Heart left ventricle (tissue), 16 donors: ENCODE data around the gene UVRAG. TPM values are rescaled to one million over a fixed set of nuclear protein-coding genes. Genes with fewer than 3 reads are reported as not detected.
A peak's percentile ranks its signal among the peaks of the same experiment; 100 is the strongest.

ENCODE experiments used
- ATAC-seq, 4 donors: fragments of 200-7000 bp; cut with Tn5 transposase; one replicate each; pipeline ENCODE4 v1.9.1; 2020 to 2022; ENCODE audit warnings: moderate library complexity in 4 of 4, mild to moderate bottlenecking in 3 of 4, moderate number of reproducible peaks in 1 of 4
- DNase-seq, 5 donors: peaks; one replicate each; pipeline ENCODE4 v3.0.0-alpha.2; 2020
- H3K27ac ChIP-seq, 12 donors: fragments of 200-600 bp; sonication (generic) in 4 of 12; one replicate each; pipeline versions ENCODE4 v1.5.0 to v1.8.0; 2016 to 2022; ENCODE audit warnings: mild to moderate bottlenecking in 2 of 12
- H3K27me3 ChIP-seq, 9 donors: fragments of 200-600 bp; sonication (generic) in 2 of 9; one replicate each; pipeline versions ENCODE4 v1.5.1 to v1.8.0; 2016 to 2022; ENCODE audit warnings: mild to moderate bottlenecking in 3 of 9
- H3K36me3 ChIP-seq, 9 donors: fragments of 200-600 bp; sonication (generic) in 2 of 9; one replicate each; pipeline versions ENCODE4 v1.5.0 to v1.8.0; 2018 to 2022; ENCODE audit warnings: mild to moderate bottlenecking in 2 of 9
- H3K4me1 ChIP-seq, 12 donors: fragments of 200-600 bp; sonication (generic) in 4 of 12; one replicate each; pipeline versions ENCODE4 v1.5.0 to v1.8.0; 2016 to 2022; ENCODE audit warnings: mild to moderate bottlenecking in 3 of 12
- H3K4me3 ChIP-seq, 12 donors: fragments of 200-600 bp; sonication (generic) in 4 of 12; one replicate each; pipeline versions ENCODE4 v1.5.0 to v1.8.0; 2017 to 2022; ENCODE audit warnings: mild to moderate bottlenecking in 9 of 12, moderate library complexity in 4 of 12
- H3K9me3 ChIP-seq, 12 donors: fragments of 200-600 bp; sonication (generic) in 4 of 12; one replicate each; pipeline versions ENCODE4 v1.5.0 to v1.8.0; 2016 to 2022; ENCODE audit warnings: mild to moderate bottlenecking in 1 of 12
- POLR2A ChIP-seq, 2 donors: fragments of 450-650 bp; IDR thresholded peaks; one replicate each; pipeline ENCODE4 v1.6.1; 2017; ENCODE audit warnings: antibody characterized with exemption in 2 of 2, mild to moderate bottlenecking in 2 of 2, moderate library complexity in 2 of 2
- WGBS, 4 donors: extraction: QIAGEN DNeasy Blood & Tissue Kit in 2 of 4; methylation state at CpG; one replicate each; pipeline versions ENCODE4 v1.1.5 to v1.1.7; 2013 to 2018; 5-methylcytosine and 5-hydroxymethylcytosine counted together
- intact Hi-C, 10 donors: fragments of 100-400 bp; cut with DNase I; formaldehyde crosslinking; loops; one replicate each; pipeline versions ENCODE4 v1.11.1 to v1.14.2; 2022
- long read RNA-seq, 3 donors: library from polyadenylated mRNA; unstranded; transcript quantifications; one replicate each; pipeline ENCODE4 v2.0.0, GENCODE V29; 2020 to 2021
- polyA plus RNA-seq, 2 donors: library from polyadenylated mRNA; stranded (reverse); fragments of 200-250 nt; gene quantifications; one replicate each; pipeline ENCODE4 v1.2.3, GENCODE V29; 2013
- total RNA-seq, 9 donors: library from RNA; depleted of rRNA in 2 of 9; stranded (reverse); fragments of >200 nt in 2 of 9; fragmentation: NEBNext Ultra II Directional in 3 of 9; extraction: Animal tissue kit (Norgen Biotek cat#: 25700) in 3 of 9; gene quantifications; one replicate each; pipeline versions ENCODE4 v1.1.0 to v1.2.4, GENCODE V29; 2016 to 2023
- TF ChIP-seq, protein P1 (sequence below), 12 donors: fragments of 200-600 bp; sonication (generic) in 4 of 12; IDR thresholded peaks; one replicate each; pipeline versions ENCODE4 v1.5.0 to v1.8.0; 2018 to 2022; ENCODE audit warnings: antibody characterized with exemption in 12 of 12, mild to moderate bottlenecking in 5 of 12
- donor health status: ischemic (EF 13 %, LVEDD 7.1; RV severe dilation, severe dysfunction).
- donor health status: healthy with polysubstance abuse.
- donor health status: DM: no; HTN: yes; CAD: no.
- donor health status: DM: no; HTN: no; CAD: no.
- donor health status: ischemic (EF 25% LVEDD 6.9; RV normal size, moderate dysfunction).
- donor health status: ischemic (EF 25% LVEDD 5.7; RV mildly dilated, moderate dysfunction).
- donor health status: healthy.
- donor health status: DM: yes; HTN: yes; CAD: no.
- donor health status: ischemic (EF 35%, LVEDD 5.7; RV mildly dilated, moderate dysfunction).
- donor health status: nonischemic (EF 11% LVEDD 7.7; RV severe dilation, severe dysfunction).
- donor health status: DM: yes; HTN: yes; CAD: no.
- donor health status: PGD.
- donor health status: ischemic (EF 29% LVEDD 5.4; RV normal size, mild dysfunction).
- donor health status: nonischemic (EF 23%, LVEDD 6.1; RV moderate dilation, normal function).

The UVRAG gene
- 10 to 100 TPM; 12.7 to 22.6 (median 15.2) TPM for total RNA-seq
- 10 to 100 TPM in 1 of 2 donors, 1 to 10 TPM in 1; 4.5 to 12.4 TPM for polyA plus RNA-seq
- long read RNA-seq, donor 1, full-length matches to known transcripts, result 19 of 26 reads
- long read RNA-seq, donor 1, partial matches to known transcripts, result 2 of 26 reads
- long read RNA-seq, donor 1, other reads (novel, unspliced or antisense), result 5 of 26 reads
- long read RNA-seq, donor 2, full-length matches to known transcripts, result 39 of 64 reads
- long read RNA-seq, donor 2, partial matches to known transcripts, result 17 of 64 reads
- long read RNA-seq, donor 2, other reads (novel, unspliced or antisense), result 8 of 64 reads
- long read RNA-seq, donor 3, full-length matches to known transcripts, result 25 of 37 reads
- long read RNA-seq, donor 3, partial matches to known transcripts, result 5 of 37 reads
- long read RNA-seq, donor 3, other reads (novel, unspliced or antisense), result 7 of 37 reads

DNA sequence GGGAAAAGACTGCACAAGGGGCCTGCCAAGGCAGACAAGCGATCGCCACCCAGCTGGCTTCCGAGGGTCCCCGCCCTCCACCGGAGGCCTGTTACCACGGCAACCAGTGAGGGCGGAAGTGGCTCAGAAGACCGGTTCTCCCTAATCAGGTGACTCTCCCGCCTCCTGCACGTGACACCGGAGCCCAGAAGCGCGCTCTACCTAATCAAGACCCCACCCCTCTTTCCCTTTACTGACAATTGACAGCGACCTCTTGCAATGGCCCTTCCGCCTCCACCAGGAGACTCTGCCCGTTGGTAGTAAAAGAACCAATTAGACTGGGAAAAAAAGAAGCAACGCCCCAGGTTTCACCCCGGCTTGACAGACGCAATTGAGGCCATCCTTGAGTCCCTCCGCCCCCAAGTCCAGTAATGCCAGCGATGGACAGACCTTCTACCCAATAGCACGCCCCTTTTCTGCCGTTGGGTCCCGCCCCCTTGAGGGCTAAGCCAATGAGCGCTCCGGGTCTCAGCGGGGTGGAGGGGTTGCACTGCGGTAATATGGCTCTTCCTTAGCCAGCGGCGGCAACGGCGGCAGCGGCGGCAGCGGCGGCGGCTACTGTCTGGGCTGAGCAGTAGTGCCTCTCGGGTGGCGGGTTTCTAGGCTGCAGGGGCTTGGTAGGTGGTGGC, at the start of gene UVRAG:
TSS of gene UVRAG (plus strand) at position 534 of the 668 bp plus-strand sequence. CDS start 198 bp downstream, outside the sequence.
- peak within 1 kb of the TSS; percentile 72 to 100 (median 94) for H3K4me3 ChIP-seq
- peak within 1 kb of the TSS; percentile 84 to 96 (median 94) for H3K27ac ChIP-seq
- no peaks in the 10 kb centered on the region for H3K36me3 ChIP-seq
- intact Hi-C loops, result loop anchor here in 3 of 10 donors (5.0 to 10.0 kb wide), 3 partner anchors 52 to 340 kb away; no protein-coding TSS in a partner anchor
- ATAC-seq (peak; percentile 97 to 98 (median 98)), DNase-seq (peak; percentile 98 to 99 (median 98))
- WGBS, 4 donors, result 0 to 1% (median 1%) methylated on average over 29 to 39 of the region's 39 CpGs
- H3K9me3 ChIP-seq, result no peaks in the 10 kb centered on the region
- no peaks in the 10 kb centered on the region for H3K27me3 ChIP-seq
- TF ChIP-seq, protein P1, sequence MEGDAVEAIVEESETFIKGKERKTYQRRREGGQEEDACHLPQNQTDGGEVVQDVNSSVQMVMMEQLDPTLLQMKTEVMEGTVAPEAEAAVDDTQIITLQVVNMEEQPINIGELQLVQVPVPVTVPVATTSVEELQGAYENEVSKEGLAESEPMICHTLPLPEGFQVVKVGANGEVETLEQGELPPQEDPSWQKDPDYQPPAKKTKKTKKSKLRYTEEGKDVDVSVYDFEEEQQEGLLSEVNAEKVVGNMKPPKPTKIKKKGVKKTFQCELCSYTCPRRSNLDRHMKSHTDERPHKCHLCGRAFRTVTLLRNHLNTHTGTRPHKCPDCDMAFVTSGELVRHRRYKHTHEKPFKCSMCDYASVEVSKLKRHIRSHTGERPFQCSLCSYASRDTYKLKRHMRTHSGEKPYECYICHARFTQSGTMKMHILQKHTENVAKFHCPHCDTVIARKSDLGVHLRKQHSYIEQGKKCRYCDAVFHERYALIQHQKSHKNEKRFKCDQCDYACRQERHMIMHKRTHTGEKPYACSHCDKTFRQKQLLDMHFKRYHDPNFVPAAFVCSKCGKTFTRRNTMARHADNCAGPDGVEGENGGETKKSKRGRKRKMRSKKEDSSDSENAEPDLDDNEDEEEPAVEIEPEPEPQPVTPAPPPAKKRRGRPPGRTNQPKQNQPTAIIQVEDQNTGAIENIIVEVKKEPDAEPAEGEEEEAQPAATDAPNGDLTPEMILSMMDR (IDR thresholded peaks at IDR 0.05), result peak in 3 of 12 donors; percentile 12 to 39 (median 37)
- TF ChIP-seq POLR2A (IDR thresholded peaks at IDR 0.05), result peak; percentile 18 to 95
- H3K4me1 ChIP-seq, result peaks cover 0 to 60% (median 22%) of the 10 kb centered on the region in 12 donors

- H3K27me3 ChIP-seq, result peaks cover 0 to 23% (median 7%) of the 10 kb centered on the region in 9 donors
- 66 to 69% (median 67%) methylated on average over 3 to 4 of the region's 4 CpGs for WGBS, 4 donors
- ATAC-seq (no peak), DNase-seq (no peak)
- peaks cover 0 to 33% (median 14%) of the 10 kb centered on the region in 12 donors for H3K4me1 ChIP-seq
- no peak overlapping the region for H3K4me3 ChIP-seq
- intact Hi-C loops, result loop anchor here in 7 of 10 donors (5.0 to 10.0 kb wide), 5 partner anchors 44 to 222 kb away; partner anchors contain the start of gene MOGAT2 (in 1 of the 7)
- TF ChIP-seq, protein P1 (IDR thresholded peaks at IDR 0.05), result no peak
- TF ChIP-seq POLR2A (IDR thresholded peaks at IDR 0.05), result no peak
- no peak overlapping the region for H3K27ac ChIP-seq
- H3K36me3 ChIP-seq, result no peaks in the 10 kb centered on the region
- no peaks in the 10 kb centered on the region for H3K9me3 ChIP-seq
These were observed 48.4 kb upstream of the UVRAG start for GRCh38 chr11:75766443-75767227.

DNA sequence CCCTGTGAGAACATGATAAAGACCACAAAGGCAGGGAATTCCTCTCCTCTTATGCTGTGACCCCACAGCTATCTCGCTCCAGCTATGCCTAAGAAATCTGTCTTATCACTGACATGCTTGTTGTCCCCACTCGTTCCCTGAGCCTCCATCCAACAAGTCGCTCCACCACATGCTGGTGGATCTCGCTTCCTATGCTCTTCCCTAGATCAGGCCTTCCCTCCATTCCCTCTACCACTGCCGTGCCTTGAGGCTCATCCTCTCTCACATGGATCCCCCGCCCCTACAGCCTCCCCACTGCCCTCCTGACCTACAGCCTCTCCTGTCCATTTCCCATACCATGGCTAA, 47.8 kb upstream of the UVRAG start:
- ATAC-seq (no peak), DNase-seq (no peak)
- peaks cover 0 to 23% (median 7%) of the 10 kb centered on the region in 9 donors for H3K27me3 ChIP-seq
- H3K4me1 ChIP-seq, result peaks cover 0 to 38% (median 14%) of the 10 kb centered on the region in 12 donors
- intact Hi-C loops, result loop anchor here in 7 of 10 donors (5.0 to 10.0 kb wide), 5 partner anchors 45 to 222 kb away; partner anchors contain the start of gene MOGAT2 (in 1 of the 7)
- no peaks in the 10 kb centered on the region for H3K36me3 ChIP-seq
- H3K9me3 ChIP-seq, result no peaks in the 10 kb centered on the region
- TF ChIP-seq, protein P1 (IDR thresholded peaks at IDR 0.05), result no peak
- no peak for TF ChIP-seq POLR2A (IDR thresholded peaks at IDR 0.05)
- H3K27ac ChIP-seq, result no peak overlapping the region
- 85 to 86% (median 86%) methylated on average over 6 of the region's 6 CpGs for WGBS, 4 donors
- no peak overlapping the region for H3K4me3 ChIP-seq
